ENCODE results near the gene PSAT1.
"Not testable (repeated sequence)": the region's sequence is repeated elsewhere in the genome, so short reads cannot be mapped to it uniquely, and the experiment has no call there.

Gene PSAT1

GRCh38 chr9:78296893-78297671, at the start of gene PSAT1:
PSAT1 (plus strand) TSS chr9:78297125; CDS start chr9:78297211, 86 bp downstream.
- in situ Hi-C loops (cut with HindIII; ENCODE audit: low sequenced_read_pairs) = no loop called here

GRCh38 chr9:78248635-78249034, 48.3 kb upstream of the PSAT1 start:
- in situ Hi-C loops (cut with HindIII; ENCODE audit: low sequenced_read_pairs) = no loop called here

- in situ Hi-C loops (cut with HindIII; ENCODE audit: low sequenced_read_pairs) = no loop called here
These were observed 47.4 kb upstream of the PSAT1 start for GRCh38 chr9:78249542-78249941.

GRCh38 chr9:78252616-78253015, 44.3 kb upstream of the PSAT1 start:
- in situ Hi-C loops (cut with HindIII; ENCODE audit: low sequenced_read_pairs) = no loop called here

- in situ Hi-C loops (cut with HindIII; ENCODE audit: low sequenced_read_pairs) = no loop called here
These were observed 43.6 kb upstream of the PSAT1 start for GRCh38 chr9:78253285-78253684.

GRCh38 chr9:78261403-78262001, 35.4 kb upstream of the PSAT1 start:
- in situ Hi-C loops (cut with HindIII; ENCODE audit: low sequenced_read_pairs) = no loop called here

- in situ Hi-C loops (cut with HindIII; ENCODE audit: low sequenced_read_pairs) = no loop called here
These were observed 34.3 kb upstream of the PSAT1 start for GRCh38 chr9:78262655-78263054.

- in situ Hi-C loops (cut with HindIII; ENCODE audit: low sequenced_read_pairs) = no loop called here
These were observed 29.0 kb upstream of the PSAT1 start for GRCh38 chr9:78267889-78268288.

- in situ Hi-C loops (cut with HindIII; ENCODE audit: low sequenced_read_pairs) = no loop called here
These were observed 27.1 kb upstream of the PSAT1 start for GRCh38 chr9:78269784-78270183.

GRCh38 chr9:78272307-78272706, 24.6 kb upstream of the PSAT1 start:
- in situ Hi-C loops (cut with HindIII; ENCODE audit: low sequenced_read_pairs) = no loop called here

- in situ Hi-C loops (cut with HindIII; ENCODE audit: low sequenced_read_pairs) = no loop called here
These were observed 23.2 kb upstream of the PSAT1 start for GRCh38 chr9:78273761-78274160.

- in situ Hi-C loops (cut with HindIII; ENCODE audit: low sequenced_read_pairs) = no loop called here
These were observed 18.6 kb upstream of the PSAT1 start for GRCh38 chr9:78278177-78278777.

GRCh38 chr9:78278801-78279200, 18.1 kb upstream of the PSAT1 start:
- in situ Hi-C loops (cut with HindIII; ENCODE audit: low sequenced_read_pairs) = no loop called here

GRCh38 chr9:78280982-78281668, 15.8 kb upstream of the PSAT1 start:
- in situ Hi-C loops (cut with HindIII; ENCODE audit: low sequenced_read_pairs) = no loop called here

- in situ Hi-C loops (cut with HindIII; ENCODE audit: low sequenced_read_pairs) = not testable (repeated sequence)
These were observed 12.7 kb upstream of the PSAT1 start for GRCh38 chr9:78284181-78284580.

GRCh38 chr9:78286125-78286524, 10.8 kb upstream of the PSAT1 start:
- in situ Hi-C loops (cut with HindIII; ENCODE audit: low sequenced_read_pairs) = no loop called here

GRCh38 chr9:78286946-78287388, 10.0 kb upstream of the PSAT1 start:
- in situ Hi-C loops (cut with HindIII; ENCODE audit: low sequenced_read_pairs) = no loop called here

GRCh38 chr9:78288214-78288892, 8.6 kb upstream of the PSAT1 start:
- in situ Hi-C loops (cut with HindIII; ENCODE audit: low sequenced_read_pairs) = no loop called here

- in situ Hi-C loops (cut with HindIII; ENCODE audit: low sequenced_read_pairs) = no loop called here
These were observed 7.5 kb upstream of the PSAT1 start for GRCh38 chr9:78289474-78289873.

- in situ Hi-C loops (cut with HindIII; ENCODE audit: low sequenced_read_pairs) = no loop called here
These were observed 5.5 kb upstream of the PSAT1 start for GRCh38 chr9:78291240-78291925.

All from DLD1 (cell line).